A673 (cell line): ENCODE results near the gene NFASC. TPM values are rescaled to one million over a fixed set of nuclear protein-coding genes. Genes with fewer than 3 reads are reported as not detected.

Experiments used
- BruUV-seq: library from RNA; stranded (reverse); fragments of 400-500 nt; replicated peaks from 2 replicates; lab custom pipeline; 2021; lab: Mats Ljungman, UMichigan
- CTCF ChIA-PET: fragments of 300-600 bp; sonication (Branson Sonifier 250); formaldehyde crosslinking; loops from one replicate; lab custom pipeline; 2022; ENCODE audit warnings: antibody characterized with exemption; lab: Charles Lee
- POLR2A ChIA-PET: fragments of 300-600 bp; sonication (Branson Sonifier 250); formaldehyde crosslinking; loops from one replicate; lab custom pipeline; 2022; ENCODE audit warnings: antibody characterized with exemption; ENCODE audit not compliant: low non-redundant PET; lab: Charles Lee
- DNase-seq: peaks from one replicate; pipeline ENCODE4 v3.0.0-alpha.2; 2015; ENCODE audit warnings: low spot score
- H3K27ac ChIP-seq: fragments of 200-600 bp; sonication (generic); 2 replicates; pipeline ENCODE4 v1.5.1; 2016; ENCODE audit warnings: mixed run types, low read depth, mild to moderate bottlenecking, mixed read lengths, antibody characterized with exemption, low read length; ENCODE audit not compliant: poor library complexity, severe bottlenecking
- H3K27me3 ChIP-seq: fragments of 200-600 bp; sonication (generic); replicated peaks from 2 replicates; pipeline ENCODE4 v1.6.1; 2017; ENCODE audit warnings: mixed run types, low read depth, mild to moderate bottlenecking, mixed read lengths, antibody characterized with exemption, low read length; ENCODE audit not compliant: insufficient read depth, poor library complexity
- H3K36me3 ChIP-seq: fragments of 200-600 bp; sonication (generic); 2 replicates; pipeline ENCODE4 v1.6.1; 2016; ENCODE audit warnings: mixed run types, mild to moderate bottlenecking, mixed read lengths, antibody characterized with exemption, low read length; ENCODE audit not compliant: insufficient read depth, poor library complexity, severe bottlenecking
- H3K4me1 ChIP-seq: fragments of 200-600 bp; sonication (generic); 2 replicates; pipeline ENCODE4 v1.6.1; 2017; ENCODE audit warnings: mixed run types, mild to moderate bottlenecking, mixed read lengths, antibody characterized with exemption, low read length; ENCODE audit not compliant: insufficient read depth, poor library complexity, severe bottlenecking
- H3K4me3 ChIP-seq: fragments of 200-600 bp; sonication (generic); 2 replicates; pipeline ENCODE4 v1.5.1; 2016; ENCODE audit warnings: low read depth, mixed run types, mild to moderate bottlenecking, mixed read lengths, low read length; ENCODE audit not compliant: poor library complexity, severe bottlenecking
- H3K9me3 ChIP-seq: fragments of 200-600 bp; sonication (generic); 2 replicates; pipeline ENCODE4 v1.6.1; 2016; ENCODE audit warnings: mixed run types, low read depth, mild to moderate bottlenecking, mixed read lengths, antibody characterized with exemption, low read length; ENCODE audit not compliant: poor library complexity, severe bottlenecking
- EZH2 ChIP-seq: fragments of 200-600 bp; sonication (generic); IDR thresholded peaks from 2 replicates; pipeline ENCODE4 v1.6.1; 2017; ENCODE audit warnings: borderline replicate concordance, low read depth, mild to moderate bottlenecking, mixed read lengths, antibody characterized with exemption, low read length; ENCODE audit not compliant: poor library complexity, severe bottlenecking
- intact Hi-C: fragments of 100-400 bp; cut with micrococcal nuclease; formaldehyde crosslinking; loops from one replicate; pipeline ENCODE4 v1.10.0; 2022; ENCODE audit not compliant: unreplicated experiment
- total RNA-seq: library from RNA; stranded (reverse); gene quantifications from 2 replicates; pipeline ENCODE4 v1.2.3, GENCODE V29; 2021
- TF ChIP-seq, protein P1 (sequence below): fragments of 300-800, 200-600 bp; sonication (generic); conservative IDR thresholded peaks from 2 replicates; pipeline ENCODE4 v1.5.1; 2017; ENCODE audit warnings: low read depth, mild to moderate bottlenecking, antibody characterized with exemption, low read length, moderate library complexity, mixed read lengths

Gene NFASC
- total RNA-seq, 1 experiment from 2014 or later, result 0.24 TPM

DNA sequence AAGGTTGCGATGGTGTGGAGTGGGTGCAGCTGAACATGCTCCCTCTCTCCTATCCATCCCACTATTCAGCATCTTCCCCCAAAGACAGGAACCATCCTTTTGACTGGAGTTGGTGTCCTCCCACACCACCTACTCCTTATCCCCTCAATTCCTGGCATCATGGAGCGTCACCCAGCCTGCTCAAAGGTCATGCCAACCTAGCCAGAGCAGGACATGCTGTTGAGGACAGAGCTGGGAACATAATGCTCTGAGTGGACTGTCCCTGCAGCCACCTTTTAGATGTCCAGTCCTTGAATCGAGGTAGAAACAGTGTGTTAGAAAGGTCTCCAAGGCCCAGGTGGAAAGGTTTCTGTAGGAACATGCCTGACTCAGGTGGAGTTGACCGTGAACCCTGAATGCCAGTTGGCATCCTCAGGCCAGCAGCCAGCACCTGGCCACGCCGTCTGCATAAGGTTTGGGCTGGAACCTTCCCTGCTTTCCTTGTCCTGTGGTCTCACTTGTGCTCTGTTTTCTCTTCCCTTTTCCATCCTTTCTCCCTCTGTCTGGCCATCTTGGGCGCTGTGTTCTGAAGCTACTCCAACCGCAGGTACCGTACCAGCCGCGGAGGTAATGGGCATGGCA lies 120.2 kb downstream of the NFASC start:
- H3K27ac ChIP-seq, result no peak overlapping the region
- H3K36me3 ChIP-seq, result no peaks in the 10 kb centered on the region
- POLR2A ChIA-PET, result no interaction called here
- no peaks in the 10 kb centered on the region for H3K9me3 ChIP-seq
- H3K4me1 ChIP-seq, result no peaks in the 10 kb centered on the region
- CTCF ChIA-PET, result interaction anchor here (0.6 to 3.5 kb wide), 2 partner anchors 71 to 152 kb away, joined by 4 to 14 read pairs; no protein-coding TSS in a partner anchor
- no peak for DNase-seq
- BruUV-seq, result no TSS peak
- H3K4me3 ChIP-seq, result no peak overlapping the region
- H3K27me3 ChIP-seq, result no peaks in the 10 kb centered on the region
- no peak for TF ChIP-seq EZH2
- TF ChIP-seq, protein P1, sequence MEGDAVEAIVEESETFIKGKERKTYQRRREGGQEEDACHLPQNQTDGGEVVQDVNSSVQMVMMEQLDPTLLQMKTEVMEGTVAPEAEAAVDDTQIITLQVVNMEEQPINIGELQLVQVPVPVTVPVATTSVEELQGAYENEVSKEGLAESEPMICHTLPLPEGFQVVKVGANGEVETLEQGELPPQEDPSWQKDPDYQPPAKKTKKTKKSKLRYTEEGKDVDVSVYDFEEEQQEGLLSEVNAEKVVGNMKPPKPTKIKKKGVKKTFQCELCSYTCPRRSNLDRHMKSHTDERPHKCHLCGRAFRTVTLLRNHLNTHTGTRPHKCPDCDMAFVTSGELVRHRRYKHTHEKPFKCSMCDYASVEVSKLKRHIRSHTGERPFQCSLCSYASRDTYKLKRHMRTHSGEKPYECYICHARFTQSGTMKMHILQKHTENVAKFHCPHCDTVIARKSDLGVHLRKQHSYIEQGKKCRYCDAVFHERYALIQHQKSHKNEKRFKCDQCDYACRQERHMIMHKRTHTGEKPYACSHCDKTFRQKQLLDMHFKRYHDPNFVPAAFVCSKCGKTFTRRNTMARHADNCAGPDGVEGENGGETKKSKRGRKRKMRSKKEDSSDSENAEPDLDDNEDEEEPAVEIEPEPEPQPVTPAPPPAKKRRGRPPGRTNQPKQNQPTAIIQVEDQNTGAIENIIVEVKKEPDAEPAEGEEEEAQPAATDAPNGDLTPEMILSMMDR, result no peak
- intact Hi-C loops, result no loop called here

DNA sequence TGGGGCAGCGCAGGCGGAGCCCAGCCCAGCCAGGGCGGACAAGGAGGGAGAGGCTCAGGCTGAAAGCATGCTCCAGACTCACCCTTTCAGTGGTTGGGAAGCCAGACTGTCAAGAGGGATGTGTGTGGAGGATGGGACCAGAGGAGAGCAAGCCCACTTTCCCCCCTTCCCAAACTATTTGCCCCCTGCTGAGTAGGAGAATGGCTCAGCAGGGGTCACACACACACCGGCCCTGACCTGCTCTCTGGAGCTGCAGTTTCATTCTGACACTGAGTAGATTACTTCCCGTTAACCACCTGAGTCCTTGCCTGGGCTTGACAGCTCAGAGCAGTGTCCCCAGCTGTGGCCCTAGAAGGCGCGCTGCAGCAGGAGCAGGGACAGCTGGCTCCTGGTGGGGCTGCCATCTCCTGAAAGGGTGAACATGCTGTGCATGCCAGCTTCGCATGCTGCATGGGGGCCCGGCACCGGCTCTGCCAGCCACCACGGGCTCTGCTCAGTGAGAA lies 120.7 kb downstream of the NFASC start:
- Histone ChIP-seq H3K36me3 (no peaks in the 10 kb centered on the region), H3K27ac (no peak overlapping the region), H3K27me3 (no peaks in the 10 kb centered on the region), H3K9me3 (no peaks in the 10 kb centered on the region), H3K4me1 (no peaks in the 10 kb centered on the region), H3K4me3 (no peak overlapping the region)
- ChIA-PET POLR2A (no interaction called here), CTCF (interaction anchor here (0.6 to 3.5 kb wide), 2 partner anchors 71 to 152 kb away, joined by 4 to 14 read pairs; no protein-coding TSS in a partner anchor)
- intact Hi-C loops, result no loop called here
- no peak for DNase-seq
- BruUV-seq, result no TSS peak
- TF ChIP-seq EZH2, result no peak
- TF ChIP-seq, protein P1, result no peak

DNA sequence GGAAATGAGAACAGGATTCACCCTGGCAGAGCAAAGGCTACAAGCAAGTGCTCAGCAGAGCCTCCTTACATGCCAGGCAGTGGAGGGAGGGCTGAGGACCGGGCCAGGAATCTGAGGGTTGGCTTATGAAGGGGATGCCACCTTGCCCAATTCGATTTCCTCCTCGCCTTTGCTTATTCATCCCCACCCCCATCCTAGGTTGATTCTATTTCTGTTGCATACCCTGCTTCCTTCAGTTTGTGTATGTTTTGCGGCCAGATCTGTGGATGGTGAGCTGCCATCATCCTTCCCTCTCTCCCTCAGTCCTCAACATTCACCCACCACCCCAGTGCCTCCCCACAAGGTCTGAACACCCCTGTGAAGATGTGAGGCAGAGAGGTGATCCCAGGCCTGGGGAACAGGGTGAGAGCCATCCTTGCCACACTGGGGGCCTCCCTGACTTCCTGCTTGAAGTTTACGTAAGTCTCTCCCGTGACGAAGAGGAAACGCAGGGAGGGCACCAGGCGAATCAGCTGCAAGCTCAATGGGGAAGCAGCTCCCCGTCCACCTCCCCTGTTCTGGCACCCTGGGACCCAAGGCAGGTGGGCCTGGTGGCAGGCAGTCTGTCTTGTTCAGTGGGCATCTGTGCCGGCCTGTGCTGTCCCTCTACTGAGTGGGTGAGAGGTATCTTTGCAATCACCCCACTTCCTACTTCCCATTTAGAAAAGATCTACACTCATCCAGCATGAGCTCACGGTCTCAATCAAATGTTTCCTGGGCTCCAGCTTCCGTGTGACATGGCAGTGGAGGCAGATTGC lies 121.7 kb downstream of the NFASC start:
- BruUV-seq, result no TSS peak
- H3K27ac ChIP-seq, result no peak overlapping the region
- POLR2A ChIA-PET, result no interaction called here
- CTCF ChIA-PET, result interaction anchor here (0.6 to 3.5 kb wide), 2 partner anchors 17 to 70 kb away, joined by 3 to 14 read pairs; no protein-coding TSS in a partner anchor
- H3K9me3 ChIP-seq, result no peaks in the 10 kb centered on the region
- no peak overlapping the region for H3K4me3 ChIP-seq
- H3K4me1 ChIP-seq, result no peaks in the 10 kb centered on the region
- intact Hi-C loops, result no loop called here
- no peak for DNase-seq
- TF ChIP-seq EZH2, result no peak
- TF ChIP-seq, protein P1, result no peak
- no peaks in the 10 kb centered on the region for H3K27me3 ChIP-seq
- H3K36me3 ChIP-seq, result no peaks in the 10 kb centered on the region
